Nephron progenitor cell (in vitro differentiated cells): ENCODE data around the gene FNDC8.
"Not testable (repeated sequence)": the region's sequence is repeated elsewhere in the genome, so short reads cannot be mapped to it uniquely, and the experiment has no call there.

Experiments used
- DNase-seq: peaks from one replicate; pipeline ENCODE4 v3.0.0; 2021
- H3K27ac Mint-ChIP-seq: 2 replicates; pipeline ENCODE4 v1.8.0; 2021; ENCODE audit warnings: mild to moderate bottlenecking, moderate library complexity, mixed read lengths
- H3K27me3 Mint-ChIP-seq: 2 replicates; pipeline ENCODE4 v1.8.0; 2021; ENCODE audit warnings: mild to moderate bottlenecking, low read depth, mixed read lengths; ENCODE audit not compliant: poor library complexity
- H3K36me3 Mint-ChIP-seq: 2 replicates; pipeline ENCODE4 v1.8.0; 2021; ENCODE audit warnings: low read depth, mixed read lengths
- H3K4me1 Mint-ChIP-seq: 2 replicates; pipeline ENCODE4 v1.8.0; 2021; ENCODE audit warnings: mixed read lengths
- H3K4me3 Mint-ChIP-seq: 2 replicates; pipeline ENCODE4 v1.8.0; 2021; ENCODE audit warnings: mild to moderate bottlenecking, moderate library complexity, mixed read lengths
- H3K9me3 Mint-ChIP-seq: 2 replicates; pipeline ENCODE4 v1.8.0; 2021; ENCODE audit warnings: mild to moderate bottlenecking, moderate library complexity, mixed read lengths
- CTCF ChIP-seq: fragments of 200-600 bp; sonication (generic); IDR thresholded peaks from 2 replicates; pipeline ENCODE4 v1.5.0; 2021; ENCODE audit warnings: antibody characterized with exemption

FNDC8 gene

GRCh38 chr17:35088881-35089585, 32.4 kb upstream of the FNDC8 start:
- Mint-ChIP-seq H3K4me1 (peaks cover 26% of the 10 kb centered on the region), H3K27me3 (peaks cover 15% of the 10 kb centered on the region), H3K9me3 (no peaks in the 10 kb centered on the region), H3K27ac (no peak overlapping the region), H3K4me3 (peak overlapping the region; percentile 88), H3K36me3 (no peaks in the 10 kb centered on the region)
- TF ChIP-seq CTCF = peak; percentile 54
- DNase-seq = peak; percentile 92

GRCh38 chr17:35089586-35090296, 31.7 kb upstream of the FNDC8 start:
- Mint-ChIP-seq H3K36me3 (no peaks in the 10 kb centered on the region), H3K27ac (no peak overlapping the region), H3K9me3 (no peaks in the 10 kb centered on the region), H3K4me1 (peaks cover 26% of the 10 kb centered on the region), H3K27me3 (peaks cover 15% of the 10 kb centered on the region), H3K4me3 (peak overlapping the region; percentile 75)
- TF ChIP-seq CTCF = no peak
- no peak for DNase-seq

GRCh38 chr17:35090707-35091106, 30.7 kb upstream of the FNDC8 start:
- H3K27me3 Mint-ChIP-seq = peaks cover 15% of the 10 kb centered on the region
- H3K4me3 Mint-ChIP-seq, H3K9me3 Mint-ChIP-seq, H3K36me3 Mint-ChIP-seq, H3K27ac Mint-ChIP-seq, DNase-seq: not testable (repeated sequence)
- peaks cover 26% of the 10 kb centered on the region for H3K4me1 Mint-ChIP-seq

GRCh38 chr17:35094902-35095301, 26.5 kb upstream of the FNDC8 start:
- no peaks in the 10 kb centered on the region for H3K36me3 Mint-ChIP-seq
- TF ChIP-seq CTCF = no peak
- no peak overlapping the region for H3K27ac Mint-ChIP-seq
- H3K27me3 Mint-ChIP-seq = peaks cover 3% of the 10 kb centered on the region
- H3K9me3 Mint-ChIP-seq = no peaks in the 10 kb centered on the region
- H3K4me3 Mint-ChIP-seq = no peak overlapping the region
- peaks cover 9% of the 10 kb centered on the region for H3K4me1 Mint-ChIP-seq
- no peak for DNase-seq

- DNase-seq = no peak
- Mint-ChIP-seq H3K4me1 (peaks cover 12% of the 10 kb centered on the region), H3K36me3 (peaks cover 6% of the 10 kb centered on the region), H3K27me3 (peaks cover 3% of the 10 kb centered on the region), H3K4me3 (no peak overlapping the region), H3K9me3 (no peaks in the 10 kb centered on the region), H3K27ac (no peak overlapping the region)
- no peak for TF ChIP-seq CTCF
Observed at GRCh38 chr17:35095741-35096140, 25.7 kb upstream of the FNDC8 start.

- DNase-seq = no peak
- TF ChIP-seq CTCF = no peak
- peaks cover 6% of the 10 kb centered on the region for H3K4me1 Mint-ChIP-seq
- H3K27me3 Mint-ChIP-seq = peaks cover 3% of the 10 kb centered on the region
- no peak overlapping the region for H3K27ac Mint-ChIP-seq
- H3K36me3 Mint-ChIP-seq = peaks cover 6% of the 10 kb centered on the region
- H3K4me3 Mint-ChIP-seq = no peak overlapping the region
- no peaks in the 10 kb centered on the region for H3K9me3 Mint-ChIP-seq
Observed at GRCh38 chr17:35097776-35098175, 23.6 kb upstream of the FNDC8 start.
